ENCODE results near the gene CCDC102B. TPM values are rescaled to one million over a fixed set of nuclear protein-coding genes. Genes with fewer than 3 reads are reported as not detected.

The CCDC102B gene
- total and polyA plus RNA-seq, 2 of the 8 experiments (the other 6 are each of a cell fraction or from before 2014, with no cell fraction given) = 0.80 to 1.1 TPM

GRCh38 chr18:68937029-68937599 lies 139.2 kb downstream of the CCDC102B start (continued):
- TF ChIP-seq CHD7 (IDR thresholded peaks at IDR 0.05; ENCODE audit: insufficient replicate concordance, low read length) (no peak), EP300 (IDR thresholded peaks at IDR 0.05; ENCODE audit: borderline replicate concordance in 1 of 2, low read depth in 2 of 2, low read length in 2 of 2) (no peak), SIN3A (conservative IDR thresholded peaks at IDR 0.05 in 1 of 2, IDR thresholded peaks at IDR 0.05 in 1 of 2; ENCODE audit: low read depth in 1 of 2, low read length in 2 of 2) (no peak), RAD21 (IDR thresholded peaks at IDR 0.05 in 1 of 2, conservative IDR thresholded peaks at IDR 0.05 in 1 of 2; ENCODE audit: low read depth in 2 of 2, low read length in 2 of 2) (no peak), ATF3 (IDR thresholded peaks at IDR 0.05; ENCODE audit: insufficient read depth, low read depth, low read length) (no peak), JUND (IDR thresholded peaks at IDR 0.05; ENCODE audit: low read length) (no peak)
